ENCODE measurements around the gene XAB2. TPM values are rescaled to one million over a fixed set of nuclear protein-coding genes. Genes with fewer than 3 reads are reported as not detected.

Gene XAB2
- total RNA-seq, 2 donors from 2014 or later: 46.4 to 65.6 TPM

- Mint-ChIP-seq H3K27ac (no peak overlapping the region), H3K36me3 (peaks cover 10 to 17% of the 10 kb centered on the region in 2 donors), H3K9me3 (peaks cover 7 to 8% of the 10 kb centered on the region in 2 donors)
- no peak for DNase-seq (ENCODE audit: low spot score in 2 of 2)
- ATAC-seq: no peak
Observed at GRCh38 chr19:7640803-7641202, 11.5 kb upstream of the XAB2 start.

GRCh38 chr19:7639863-7640348 is 10.6 kb upstream of the XAB2 start:
- no peak overlapping the region for H3K27ac Mint-ChIP-seq
- no peak for ATAC-seq
- DNase-seq (ENCODE audit: low spot score in 2 of 2): no peak
- peaks cover 7 to 8% of the 10 kb centered on the region in 2 donors for H3K9me3 Mint-ChIP-seq
- H3K36me3 Mint-ChIP-seq: peaks cover 10 to 17% of the 10 kb centered on the region in 2 donors

GRCh38 chr19:7638802-7639465 is 9.6 kb upstream of the XAB2 start:
- H3K36me3 Mint-ChIP-seq: peaks cover 10 to 17% of the 10 kb centered on the region in 2 donors

GRCh38 chr19:7637374-7638256 is 8.3 kb upstream of the XAB2 start:
- DNase-seq (ENCODE audit: low spot score in 2 of 2) (peak in 1 of 2 donors; percentile 20), ATAC-seq (peak; percentile 27 to 35)
- H3K36me3 Mint-ChIP-seq: peaks cover 10 to 17% of the 10 kb centered on the region in 2 donors
- H3K9me3 Mint-ChIP-seq: peaks cover 7 to 8% of the 10 kb centered on the region in 2 donors
- H3K27ac Mint-ChIP-seq: peak overlapping the region; percentile 74 to 91

More at GRCh38 chr19:7638802-7639465, 9.6 kb upstream of the XAB2 start:
- DNase-seq (ENCODE audit: low spot score in 2 of 2) (no peak), ATAC-seq (no peak)
- Mint-ChIP-seq H3K27ac (no peak overlapping the region), H3K9me3 (peaks cover 7 to 8% of the 10 kb centered on the region in 2 donors)

GRCh38 chr19:7636691-7637373 is 7.5 kb upstream of the XAB2 start, which contains the start of gene STXBP2:
Gene STXBP2, plus strand, starts transcription at chr19:7637110. Its CDS starts 40 bp downstream, at chr19:7637150.
- H3K27ac Mint-ChIP-seq: peak within 1 kb of the TSS; percentile 87 to 91
- H3K36me3 Mint-ChIP-seq: peaks cover 10 to 17% of the 10 kb centered on the region in 2 donors
- ATAC-seq (peak; percentile 94 to 98), DNase-seq (ENCODE audit: low spot score in 2 of 2) (peak; percentile 88 to 94)
- H3K9me3 Mint-ChIP-seq: peaks cover 7 to 8% of the 10 kb centered on the region in 2 donors

- DNase-seq (ENCODE audit: low spot score in 2 of 2) (no peak), ATAC-seq (no peak)
- Mint-ChIP-seq H3K9me3 (peaks cover 7 to 8% of the 10 kb centered on the region in 2 donors), H3K36me3 (peaks cover 10 to 17% of the 10 kb centered on the region in 2 donors), H3K27ac (peak overlapping the region in 1 of 2 donors; percentile 91)
Observed at GRCh38 chr19:7636317-7636690, 7.0 kb upstream of the XAB2 start.

GRCh38 chr19:7635670-7636069 is 6.3 kb upstream of the XAB2 start:
- ATAC-seq (no peak), DNase-seq (ENCODE audit: low spot score in 2 of 2) (no peak)
- peaks cover 7 to 8% of the 10 kb centered on the region in 2 donors for H3K9me3 Mint-ChIP-seq
- H3K36me3 Mint-ChIP-seq: peaks cover 11 to 17% of the 10 kb centered on the region in 2 donors
- peak overlapping the region in 1 of 2 donors; percentile 91 for H3K27ac Mint-ChIP-seq

GRCh38 chr19:7633698-7634097 is 4.4 kb upstream of the XAB2 start, which contains the start of gene PCP2:
Gene PCP2, minus strand, starts transcription at chr19:7633719. Its CDS starts 262 bp downstream, at chr19:7633457.
- DNase-seq (ENCODE audit: low spot score in 2 of 2) (no peak), ATAC-seq (no peak)
- Mint-ChIP-seq H3K36me3 (peaks cover 16 to 21% of the 10 kb centered on the region in 2 donors), H3K9me3 (no peaks in the 10 kb centered on the region), H3K27ac (peak within 1 kb of the TSS in 1 of 2 donors; percentile 68)

- no peaks in the 10 kb centered on the region for H3K9me3 Mint-ChIP-seq
- no peak overlapping the region for H3K27ac Mint-ChIP-seq
- ATAC-seq: no peak
- DNase-seq (ENCODE audit: low spot score in 2 of 2): no peak
- peaks cover 19 to 26% of the 10 kb centered on the region in 2 donors for H3K36me3 Mint-ChIP-seq
Observed at GRCh38 chr19:7632340-7633203, 3.2 kb upstream of the XAB2 start.

- H3K9me3 Mint-ChIP-seq: no peaks in the 10 kb centered on the region
- peaks cover 19 to 26% of the 10 kb centered on the region in 2 donors for H3K36me3 Mint-ChIP-seq
- ATAC-seq: no peak
- no peak for DNase-seq (ENCODE audit: low spot score in 2 of 2)
- H3K27ac Mint-ChIP-seq: no peak overlapping the region
Observed at GRCh38 chr19:7631577-7631976, 2.2 kb upstream of the XAB2 start.

GRCh38 chr19:7628589-7629311 is 595 bp downstream of the XAB2 start:
- no peak for DNase-seq (ENCODE audit: low spot score in 2 of 2)
- Mint-ChIP-seq H3K36me3 (peaks cover 19 to 26% of the 10 kb centered on the region in 2 donors), H3K27ac (peak overlapping the region; percentile 98 to 99), H3K9me3 (no peaks in the 10 kb centered on the region)
- no peak for ATAC-seq

GRCh38 chr19:7627166-7627565 is 2.2 kb downstream of the XAB2 start:
- H3K27ac Mint-ChIP-seq: no peak overlapping the region
- peaks cover 19 to 26% of the 10 kb centered on the region in 2 donors for H3K36me3 Mint-ChIP-seq
- H3K9me3 Mint-ChIP-seq: no peaks in the 10 kb centered on the region
- DNase-seq (ENCODE audit: low spot score in 2 of 2) (no peak), ATAC-seq (no peak)

- H3K27ac Mint-ChIP-seq: no peak overlapping the region
- no peaks in the 10 kb centered on the region for H3K9me3 Mint-ChIP-seq
- DNase-seq (ENCODE audit: low spot score in 2 of 2) (no peak), ATAC-seq (no peak)
- H3K36me3 Mint-ChIP-seq: peaks cover 19 to 26% of the 10 kb centered on the region in 2 donors
Observed at GRCh38 chr19:7625763-7626372, 3.5 kb downstream of the XAB2 start.

- Mint-ChIP-seq H3K9me3 (no peaks in the 10 kb centered on the region), H3K36me3 (peaks cover 14 to 16% of the 10 kb centered on the region in 2 donors), H3K27ac (peak overlapping the region in 1 of 2 donors; percentile 72)
- DNase-seq (ENCODE audit: low spot score in 2 of 2): no peak
- no peak for ATAC-seq
Observed at GRCh38 chr19:7624810-7625209, 4.5 kb downstream of the XAB2 start.

All from activated naive CD4-positive, alpha-beta T cell treated with anti-CD3 and anti-CD28 coated beads, Interleukin-2, amount 50 U/mL, for 72 hours (primary cell).